Measurements from ENCODE around the gene SLC7A14.

The SLC7A14 gene

DNA sequence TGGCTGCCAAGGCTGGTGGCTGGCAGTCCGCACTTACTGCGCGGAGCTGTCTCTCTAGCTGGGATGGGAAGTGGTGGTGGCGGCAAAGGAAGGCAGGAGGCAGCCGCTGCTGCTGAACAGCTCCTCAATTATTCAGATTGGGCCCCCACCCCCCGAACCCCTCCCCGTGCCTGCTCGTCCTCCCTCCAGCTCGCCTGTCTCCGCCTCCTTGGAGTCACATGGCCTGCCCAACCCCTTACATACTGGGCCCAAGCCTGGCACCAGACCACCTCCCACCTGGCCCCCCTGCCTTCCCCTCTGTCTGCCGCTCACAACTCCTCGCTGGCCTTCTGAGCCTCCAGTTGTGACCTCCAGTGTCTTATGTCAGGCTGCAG is at the start of gene SLC7A14:
SLC7A14 (minus strand) TSS at position 139 of the 374 bp plus-strand sequence. CDS start 59,139 bp downstream, outside the sequence.
- no peak for DNase-seq

DNA sequence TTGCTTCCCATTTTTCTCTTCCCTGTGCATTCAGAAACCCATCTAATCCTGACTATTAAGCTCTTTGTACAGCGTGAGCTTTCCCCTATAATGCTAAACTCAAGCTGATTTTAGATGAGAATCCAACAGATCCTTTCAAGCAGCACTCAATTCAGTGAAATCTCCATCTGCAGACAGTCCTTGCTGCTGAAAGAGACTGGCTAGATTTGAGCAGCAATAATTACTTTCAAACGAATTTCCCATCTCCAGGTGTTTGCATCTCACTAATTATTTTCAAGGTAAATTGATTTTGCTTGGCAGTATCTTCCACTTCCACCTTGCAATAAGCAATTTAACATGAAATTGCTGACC is 49.5 kb upstream of the SLC7A14 start:
- DNase-seq = no peak

DNA sequence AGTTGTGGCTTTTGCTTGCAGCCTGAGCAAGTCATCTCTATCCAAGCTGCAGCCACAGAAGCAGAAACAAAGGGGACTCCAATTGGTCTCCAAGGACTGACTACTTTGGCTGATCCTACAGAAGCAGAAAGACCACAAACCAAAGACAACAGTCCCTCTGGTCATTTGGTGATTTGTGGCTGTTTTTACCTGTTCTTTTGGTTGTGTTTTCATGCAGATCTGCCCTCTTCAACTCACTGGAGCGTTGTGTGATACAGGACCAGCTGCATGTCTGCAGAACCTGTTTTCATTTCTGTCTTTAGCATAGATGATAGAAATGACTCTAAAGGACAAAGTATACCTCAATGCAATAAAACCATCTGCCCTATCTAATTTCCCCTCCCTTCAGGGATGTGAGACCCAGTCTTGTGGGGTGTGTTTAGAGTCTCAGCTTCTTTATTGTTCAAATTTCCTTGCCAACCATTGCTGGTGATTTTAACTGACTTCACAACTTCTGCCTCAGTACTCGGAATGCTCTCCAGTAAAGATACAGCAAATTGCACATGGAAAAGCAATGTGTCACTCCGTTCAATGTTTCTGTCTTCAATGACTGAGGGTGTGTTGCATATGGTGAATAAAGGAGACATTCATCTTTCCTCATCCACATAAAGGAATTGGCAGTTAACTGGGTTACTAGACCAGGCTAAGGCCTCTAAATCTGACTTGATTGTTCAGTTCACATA is 48.9 kb upstream of the SLC7A14 start:
- no peak for DNase-seq

DNA sequence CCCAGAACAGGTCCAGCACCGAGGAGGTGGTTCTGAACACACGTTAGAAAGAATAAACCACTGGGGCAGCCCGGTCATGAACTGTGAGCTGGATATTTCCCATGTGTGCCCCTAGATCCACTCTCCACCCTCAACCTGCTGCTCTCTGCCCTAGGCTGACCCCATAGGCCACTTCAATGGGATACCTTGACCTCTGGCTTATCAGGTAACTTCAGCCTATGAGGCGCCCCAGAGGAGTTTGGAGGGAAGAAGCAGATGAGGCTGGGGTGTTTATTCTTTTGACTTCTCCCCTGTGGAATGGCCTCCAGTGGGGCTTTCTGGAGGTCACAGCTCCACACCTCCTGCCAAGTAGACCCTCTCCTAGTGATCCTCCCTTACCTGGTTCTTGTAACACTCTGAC is 47.7 kb upstream of the SLC7A14 start:
- no peak for DNase-seq

DNA sequence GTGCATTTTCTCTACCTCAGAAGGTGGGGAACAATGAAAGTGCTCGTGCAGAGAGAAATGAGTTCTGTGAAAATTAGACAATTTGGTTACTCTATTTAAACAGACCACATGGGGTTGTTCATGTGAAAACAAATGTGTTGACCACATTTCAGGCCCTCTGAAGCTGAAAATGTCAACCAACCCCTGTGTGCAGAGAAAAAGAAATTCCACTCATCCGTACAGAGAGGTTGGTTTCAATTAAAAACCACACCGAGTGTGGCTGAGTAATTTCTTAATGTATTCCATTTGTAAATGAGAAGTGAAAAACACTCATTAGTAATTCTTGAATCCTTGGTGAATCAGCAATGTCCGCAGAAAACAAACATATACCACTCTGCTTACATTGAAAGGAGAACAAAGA is 46.9 kb upstream of the SLC7A14 start:
- no peak for DNase-seq

DNA sequence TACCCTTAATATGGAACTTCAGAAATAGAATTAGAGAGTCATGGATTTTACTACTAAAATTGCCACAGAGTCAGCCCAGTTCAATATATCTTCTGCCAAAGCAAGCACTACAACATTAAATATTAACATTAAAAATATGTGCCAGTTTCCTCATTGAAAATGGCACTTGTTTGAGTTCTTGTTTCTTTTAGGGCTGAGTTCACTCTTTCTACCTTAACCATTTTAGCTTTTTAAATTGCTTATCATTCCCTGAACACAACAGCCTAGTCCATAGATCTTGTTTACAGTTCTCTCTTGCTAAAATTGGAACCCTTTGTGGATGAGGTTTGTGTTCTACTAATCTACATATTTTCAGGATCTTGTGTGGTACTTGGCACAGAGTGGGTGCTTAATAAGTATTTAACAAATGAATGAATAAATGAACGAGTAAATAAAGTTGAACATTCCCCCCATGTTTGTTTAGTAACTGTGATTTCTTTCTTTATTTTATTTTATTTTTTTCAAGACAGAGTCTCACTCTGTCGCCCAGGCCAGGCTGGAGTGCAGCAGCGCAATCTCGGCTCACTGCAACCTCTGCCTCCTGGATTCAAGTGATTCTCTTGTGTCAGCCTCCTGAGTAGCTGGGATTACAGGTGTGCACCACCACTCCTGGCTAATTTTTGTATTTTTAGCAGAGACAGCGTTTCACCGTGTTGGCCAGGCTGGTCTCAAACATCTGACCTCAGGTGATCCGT is 46.0 kb upstream of the SLC7A14 start:
- DNase-seq = no peak

DNA sequence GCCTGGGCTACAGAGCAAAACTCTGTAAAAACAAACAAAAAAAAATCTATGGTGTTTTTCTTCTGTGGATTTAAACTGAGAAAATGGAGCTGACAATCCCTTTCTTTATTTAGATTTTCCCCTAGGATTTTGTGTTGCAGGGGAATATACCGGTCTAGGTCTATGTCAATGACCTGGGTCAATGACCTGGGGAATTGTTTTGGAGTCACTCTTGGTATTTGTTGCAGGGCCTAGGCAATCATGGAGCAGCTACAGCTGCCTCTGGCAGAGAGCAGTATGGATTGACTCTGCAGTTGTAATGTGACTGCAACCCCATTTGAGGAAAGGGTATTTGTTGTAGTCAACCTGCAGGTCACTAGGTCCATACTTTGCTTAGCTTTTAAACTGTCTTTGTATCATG is 37.6 kb upstream of the SLC7A14 start:
- DNase-seq = no peak

DNA sequence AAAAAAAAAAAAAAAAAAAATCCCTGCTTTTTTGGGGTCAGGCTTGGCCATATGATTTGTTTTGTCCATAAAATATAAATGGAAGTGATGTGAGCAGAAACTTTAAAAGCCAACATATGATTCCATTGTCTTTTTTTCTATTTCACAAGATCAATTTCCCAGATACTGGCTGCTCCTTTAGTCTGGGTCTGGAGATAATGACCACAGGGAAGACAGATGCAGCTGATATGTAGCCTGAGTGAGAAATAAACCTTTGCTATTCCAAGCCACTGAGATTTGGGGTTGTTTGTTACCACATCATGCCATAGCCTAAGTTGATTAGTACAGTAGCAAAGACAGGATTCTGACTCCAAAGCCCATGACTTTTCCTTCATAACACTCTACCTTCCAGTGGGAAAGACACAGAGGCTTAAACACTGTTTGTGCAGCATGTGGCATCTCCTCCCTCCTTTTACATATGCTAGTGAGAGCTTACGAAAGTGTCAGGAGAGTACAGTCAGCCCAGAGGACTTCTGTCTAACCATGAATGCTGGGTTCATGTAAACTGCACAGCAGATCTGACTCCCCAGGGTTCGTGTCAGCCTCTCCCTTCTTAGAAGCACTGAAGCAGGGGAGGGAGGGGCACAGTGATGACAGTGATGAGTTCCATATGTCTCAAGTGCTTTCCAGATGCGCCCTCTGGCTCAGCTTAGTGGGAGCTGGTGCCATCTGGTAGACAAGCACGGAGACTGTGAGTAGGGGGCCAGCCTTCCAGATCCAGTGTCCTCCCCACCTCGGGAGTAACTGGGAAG is 36.7 kb upstream of the SLC7A14 start:
- no peak for DNase-seq

DNA sequence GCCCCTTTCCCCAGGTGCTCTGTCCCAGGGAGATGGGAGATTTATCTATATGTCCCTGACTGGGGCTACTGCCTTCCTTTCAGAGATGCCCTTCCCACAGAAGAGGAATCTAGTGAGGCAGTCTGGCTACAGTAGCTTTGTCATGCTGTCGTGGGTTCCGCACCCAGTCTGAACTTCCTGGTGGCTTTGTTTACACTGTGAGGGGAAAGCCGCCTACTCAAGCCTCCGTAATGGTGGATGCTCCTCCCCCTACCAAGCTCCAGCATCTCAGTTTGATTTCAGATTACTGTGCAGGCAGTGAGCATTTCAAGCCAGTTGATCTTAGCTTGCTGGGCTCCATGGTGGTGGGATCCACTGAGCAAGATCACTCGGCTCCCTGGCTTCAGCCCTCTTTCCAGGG is 35.4 kb upstream of the SLC7A14 start:
- DNase-seq = no peak

DNA sequence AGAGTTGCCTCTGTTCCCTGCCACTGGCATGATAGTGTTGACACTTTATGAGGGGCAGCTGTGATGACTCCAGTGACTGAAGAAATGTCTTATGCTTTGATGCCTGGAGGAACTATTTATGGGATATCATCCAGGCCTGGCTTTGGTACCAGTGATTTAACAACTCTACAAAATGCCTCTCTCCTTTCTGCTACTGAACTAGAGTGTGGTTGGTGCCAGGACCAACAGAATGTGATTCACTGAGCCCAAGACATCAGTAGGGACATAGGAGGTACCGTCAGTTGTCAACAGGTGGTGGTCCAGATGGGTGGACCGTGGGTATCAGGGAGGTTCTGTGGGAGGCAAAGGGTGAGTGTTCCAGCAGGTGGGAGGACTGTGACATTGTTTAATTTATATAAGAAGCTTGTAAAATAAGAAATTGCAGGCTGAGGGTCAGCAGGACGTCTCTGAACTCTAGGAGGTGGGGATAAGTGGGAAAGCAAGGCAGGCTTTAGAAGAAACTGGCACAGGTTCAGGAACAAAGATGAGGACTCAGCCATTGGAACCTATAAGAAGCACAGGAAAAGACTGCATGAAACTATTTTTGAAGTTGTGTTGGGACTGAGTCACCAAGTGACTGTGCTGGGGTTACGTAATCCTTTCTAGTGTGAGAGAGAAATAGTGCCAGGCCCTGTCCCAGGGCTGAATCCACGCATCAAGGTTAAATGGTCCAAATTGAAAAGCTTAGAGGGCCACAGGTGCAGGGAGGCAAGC is 28.5 kb upstream of the SLC7A14 start:
- no peak for DNase-seq

DNA sequence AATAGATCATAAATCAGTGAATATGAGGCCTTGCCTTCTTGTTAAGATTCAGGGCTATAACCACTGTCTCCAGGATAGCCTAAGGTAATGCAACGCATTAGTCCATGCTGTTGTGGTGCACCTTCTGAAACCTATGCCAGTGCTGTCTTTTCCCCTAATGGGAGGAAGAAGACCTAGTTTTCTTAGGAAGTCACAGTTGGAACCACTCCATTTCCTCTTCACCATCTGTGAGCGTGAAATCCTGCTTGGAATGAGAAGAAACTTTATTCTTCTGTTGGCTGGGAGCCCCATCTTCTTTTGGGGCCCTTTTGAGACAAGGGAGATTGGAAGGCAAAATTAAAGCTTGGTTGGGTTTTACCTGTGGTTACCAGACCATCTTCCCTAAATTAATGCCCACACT is 25.9 kb upstream of the SLC7A14 start:
- no peak for DNase-seq

DNA sequence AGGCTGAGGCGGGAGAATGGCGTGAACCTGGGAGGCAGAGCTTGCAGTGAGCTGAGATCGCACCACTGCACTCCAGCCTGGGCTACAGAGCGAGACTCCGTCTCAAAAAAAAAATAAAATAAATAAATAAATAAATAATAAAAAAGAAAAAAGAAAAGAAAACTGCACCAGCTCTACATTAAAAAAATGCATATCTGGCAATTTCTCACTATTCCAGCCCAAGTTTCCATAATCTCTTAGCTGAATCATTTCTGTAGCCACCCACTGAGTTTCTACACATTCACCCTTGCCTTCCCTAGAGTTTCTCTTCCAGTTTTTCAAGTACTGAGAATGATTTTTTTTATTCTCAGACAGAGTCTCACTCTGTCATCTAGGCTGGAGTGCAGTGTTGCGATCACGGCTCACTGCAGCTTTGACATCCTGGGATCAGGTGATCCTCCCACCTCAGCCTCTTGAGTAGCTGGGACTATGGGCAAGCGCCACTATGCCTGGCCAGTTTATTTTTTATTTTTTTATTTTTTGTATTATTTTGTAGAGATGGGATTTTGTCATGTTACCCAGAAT is 24.5 kb upstream of the SLC7A14 start:
- no peak for DNase-seq

DNA sequence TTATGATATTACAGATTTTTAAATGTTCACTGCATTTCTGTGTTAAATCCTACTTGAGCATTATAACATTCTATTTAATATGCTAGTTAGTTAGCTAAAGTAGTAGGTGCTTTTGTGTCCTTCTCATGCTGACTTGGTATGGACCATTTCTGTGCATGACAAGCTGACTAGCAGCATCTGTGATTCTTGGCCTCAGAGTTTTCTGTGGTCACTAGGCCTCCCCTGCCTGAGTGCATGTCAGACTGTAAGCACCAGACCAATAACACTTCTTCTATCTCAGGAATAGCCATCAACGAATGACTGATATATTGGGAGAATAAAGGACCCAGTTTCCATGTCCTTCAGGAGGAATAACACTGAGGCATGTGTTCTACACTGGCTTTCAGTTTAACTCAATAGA is 22.6 kb upstream of the SLC7A14 start:
- no peak for DNase-seq

DNA sequence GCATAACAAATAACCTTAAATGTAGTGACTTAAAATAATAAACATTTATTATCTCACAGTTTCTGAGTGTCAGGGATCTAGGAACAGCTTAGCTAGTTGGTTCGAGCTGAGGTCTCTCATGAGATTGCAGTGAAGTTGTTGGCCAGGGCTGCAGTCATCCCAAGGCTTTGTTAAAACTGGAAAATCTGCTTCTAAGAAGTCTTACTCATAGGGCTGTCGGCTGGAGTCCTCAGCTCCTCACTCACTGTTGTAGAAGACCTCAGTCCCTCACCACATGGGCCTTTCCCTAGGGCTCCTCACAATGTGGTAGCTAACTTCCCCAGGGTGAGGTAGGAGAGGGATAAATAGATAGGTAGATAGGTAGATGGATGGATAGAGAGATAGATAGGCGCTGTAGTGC is 20.8 kb upstream of the SLC7A14 start:
- DNase-seq = no peak

DNA sequence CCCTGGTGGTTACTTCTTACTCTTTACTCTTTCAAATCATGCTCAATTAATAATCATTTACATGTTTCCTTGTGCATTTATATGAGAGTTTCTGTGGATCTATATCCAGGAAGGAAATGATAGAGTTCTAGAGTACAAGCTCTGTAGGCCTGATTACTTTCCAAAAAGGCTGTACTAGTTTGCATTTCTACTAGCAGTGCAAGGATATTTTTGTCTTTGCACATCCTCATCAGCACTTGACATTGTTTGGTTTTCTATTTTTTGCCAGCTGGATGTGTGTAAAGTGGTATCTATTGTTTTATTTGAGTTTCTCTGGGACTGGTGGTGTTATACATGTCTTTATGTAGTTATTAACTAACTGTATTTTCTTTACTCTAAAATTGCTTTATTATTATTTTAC is 19.6 kb upstream of the SLC7A14 start:
- no peak for DNase-seq

DNA sequence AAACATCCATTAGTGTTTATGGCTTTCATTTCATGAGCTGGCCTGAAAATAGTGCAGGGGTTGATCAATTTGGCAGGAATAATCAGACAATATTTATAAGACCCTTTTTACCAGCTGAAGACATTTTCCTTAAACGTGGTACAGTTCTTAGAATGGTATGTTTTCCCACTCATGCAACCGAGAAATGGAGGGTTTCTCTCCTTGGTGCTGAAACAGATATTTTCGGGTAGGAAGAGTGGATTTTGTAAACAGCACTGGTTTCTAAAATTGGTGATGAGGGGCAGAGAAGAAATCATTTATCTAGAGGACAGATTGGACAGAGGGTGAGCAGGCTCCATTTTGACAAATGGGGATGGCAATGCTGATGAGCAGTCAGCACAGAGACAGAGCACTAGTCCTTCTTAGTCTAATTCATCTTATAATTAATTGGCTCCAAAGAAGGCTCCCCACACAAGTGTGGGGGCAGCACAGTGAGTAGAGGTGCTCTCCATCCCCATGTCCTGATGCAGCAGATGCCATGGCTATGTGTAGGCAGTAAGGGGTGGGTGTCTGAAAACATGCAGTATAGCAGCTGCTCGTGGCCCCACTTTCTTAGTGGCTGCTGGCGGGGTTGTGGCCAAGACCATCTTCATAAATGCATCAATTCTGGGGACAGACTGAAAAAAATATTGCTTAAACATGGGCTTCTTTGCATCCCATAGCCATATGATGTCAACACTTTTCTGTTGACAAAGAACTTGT is 18.1 kb upstream of the SLC7A14 start:
- no peak for DNase-seq

DNA sequence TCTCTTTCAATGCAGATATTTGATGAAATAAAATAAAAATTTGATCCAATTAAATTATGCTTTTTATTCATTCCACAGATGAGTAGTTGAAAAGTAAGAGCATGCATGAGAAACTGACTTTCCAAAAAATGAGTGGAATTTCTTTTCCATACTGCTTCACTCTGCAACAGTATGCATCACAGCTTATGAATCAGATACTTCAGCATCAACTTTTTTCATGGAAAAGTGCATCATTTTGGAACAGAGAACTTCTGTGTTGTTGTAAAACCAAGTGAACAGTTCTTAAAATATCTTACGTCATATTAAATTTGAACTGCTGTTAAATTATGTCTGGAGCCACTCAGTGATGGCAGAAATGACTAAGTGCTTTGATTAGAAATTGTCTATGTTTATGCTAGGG is 16.7 kb upstream of the SLC7A14 start:
- no peak for DNase-seq

DNA sequence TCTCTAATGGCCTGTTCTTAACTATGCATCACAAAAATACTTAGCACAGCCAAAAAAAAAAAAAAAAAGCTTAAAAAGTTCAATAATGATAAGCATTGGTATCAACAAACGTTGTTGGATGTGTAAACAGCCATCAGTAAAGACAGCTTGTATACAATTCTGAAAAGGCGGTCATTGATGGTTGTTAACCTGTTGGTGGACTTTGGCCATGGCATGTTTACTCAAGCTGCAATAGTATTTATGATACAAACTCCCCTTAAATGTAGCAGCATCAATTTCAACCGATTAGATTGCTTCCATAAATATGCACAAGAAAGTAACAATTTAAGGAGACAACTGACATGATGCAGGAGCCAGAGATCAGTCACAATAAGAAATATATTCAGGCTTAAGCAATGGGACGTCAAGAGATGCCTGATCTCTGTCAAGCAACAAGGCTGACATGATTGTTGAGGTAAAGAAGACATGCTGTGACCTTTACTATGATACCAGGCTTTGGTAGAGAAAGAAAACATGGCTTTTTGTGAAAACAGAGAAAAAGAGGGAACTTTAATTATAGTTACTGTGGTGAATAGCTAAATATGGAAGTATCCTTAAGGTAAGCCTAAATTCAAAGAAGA is 14.2 kb upstream of the SLC7A14 start:
- no peak for DNase-seq

DNA sequence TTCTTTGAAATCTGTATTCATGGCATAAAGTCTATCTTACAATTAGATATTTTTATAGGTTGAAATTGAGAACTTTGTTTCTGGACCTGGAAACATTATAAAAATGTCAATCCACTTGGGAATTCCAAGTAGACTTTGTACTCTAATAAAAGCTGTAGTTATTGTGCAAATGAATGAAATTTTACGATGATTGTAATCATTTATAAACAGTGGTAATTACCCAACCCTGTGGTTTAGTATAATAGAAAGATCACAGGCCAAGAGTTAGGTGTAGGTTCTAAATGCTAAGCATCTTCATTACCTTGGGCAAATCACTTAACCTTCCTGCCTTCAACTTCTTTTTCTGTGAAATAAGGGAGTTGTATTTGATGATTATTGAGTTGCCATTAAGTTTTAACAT is 13.2 kb upstream of the SLC7A14 start:
- DNase-seq = no peak

DNA sequence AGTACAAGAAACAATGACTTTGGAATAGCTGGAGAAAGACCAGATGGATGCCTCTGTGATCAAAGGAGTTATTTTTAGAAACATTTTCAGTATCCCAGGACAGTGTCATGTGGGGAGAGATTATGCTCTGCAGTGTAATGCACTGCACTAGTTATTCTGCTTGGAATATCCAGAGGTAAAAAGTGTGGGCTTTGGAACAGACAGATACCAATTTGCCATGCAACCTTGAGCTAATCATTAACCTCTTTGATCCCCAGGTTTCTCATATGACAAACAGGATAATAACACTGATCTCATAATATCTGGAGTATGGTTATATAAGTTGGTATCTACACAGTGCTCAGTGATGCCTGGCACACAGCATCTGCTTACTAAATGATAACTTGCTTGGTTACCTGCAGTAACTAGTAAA is 12.2 kb upstream of the SLC7A14 start:
- no peak for DNase-seq

DNA sequence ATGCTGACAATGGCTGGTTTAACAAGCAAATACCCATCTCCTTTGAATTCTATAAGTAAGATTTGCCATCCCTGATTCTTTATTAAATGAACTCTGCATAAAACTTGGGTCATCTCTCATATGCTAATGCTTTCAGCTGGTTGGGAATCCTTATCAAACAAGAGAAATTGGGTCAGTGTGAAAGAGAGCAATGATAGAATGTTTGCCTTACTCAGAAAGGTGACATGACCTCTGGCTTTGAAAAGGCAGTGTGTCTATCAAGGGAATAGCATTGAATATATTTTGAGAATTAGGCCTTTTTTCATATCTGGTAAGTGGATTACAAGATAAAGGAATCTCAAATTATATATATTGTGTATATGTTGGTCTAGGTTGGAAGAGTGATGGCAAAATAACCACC is 8.7 kb upstream of the SLC7A14 start:
- DNase-seq = no peak

DNA sequence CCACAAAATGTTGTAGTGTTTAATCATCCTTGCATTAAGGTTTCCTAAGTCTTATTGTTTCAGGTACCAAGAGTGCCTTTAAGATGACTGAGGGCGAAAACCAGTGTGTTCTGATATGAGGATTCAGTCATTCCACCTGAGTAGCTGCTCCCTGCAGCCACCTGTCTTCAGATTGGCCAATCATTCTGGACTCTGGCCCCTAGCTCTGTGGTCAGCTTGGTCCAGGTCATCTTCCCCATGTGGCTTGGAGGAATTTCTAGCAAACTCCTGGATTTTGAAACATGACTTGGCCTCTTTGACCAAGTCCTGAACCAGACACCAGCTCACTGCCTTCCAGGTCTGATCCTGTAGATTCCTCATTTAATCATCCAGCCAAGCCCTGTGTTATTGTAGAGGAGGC is 7.8 kb upstream of the SLC7A14 start:
- DNase-seq = no peak
